Measurements from ENCODE around the gene VWC2L.

The VWC2L gene

GRCh38 chr2:214489181-214489580, 78.3 kb downstream of the VWC2L start:
- no peak overlapping the region for H3K27ac ChIP-seq
- TF ChIP-seq CTCF (conservative IDR thresholded peaks at IDR 0.05) = no peak

GRCh38 chr2:214489702-214490101, 78.8 kb downstream of the VWC2L start:
- no peak overlapping the region for H3K27ac ChIP-seq
- TF ChIP-seq CTCF (conservative IDR thresholded peaks at IDR 0.05) = no peak

DNA sequence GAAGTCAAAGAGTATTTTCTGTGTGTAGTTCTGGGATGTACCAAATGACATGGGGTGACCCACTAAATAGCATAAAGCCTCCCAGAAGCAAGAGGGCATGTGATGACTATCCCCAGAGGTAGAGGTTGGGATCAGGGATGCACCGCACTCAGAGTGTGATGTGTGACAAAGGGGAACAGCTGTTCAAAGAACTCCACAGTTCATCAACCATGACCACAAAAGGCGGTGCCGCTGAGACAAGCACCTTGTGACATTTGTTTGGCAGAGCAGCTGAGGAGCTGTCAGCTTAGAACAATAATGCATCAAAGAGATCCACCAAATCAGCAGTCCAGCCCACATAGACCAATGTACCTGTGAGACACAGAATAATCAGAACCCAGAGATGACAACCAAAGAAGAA, 81.3 kb downstream of the VWC2L start:
- TF ChIP-seq CTCF (conservative IDR thresholded peaks at IDR 0.05) = no peak
- H3K27ac ChIP-seq = no peak overlapping the region

DNA sequence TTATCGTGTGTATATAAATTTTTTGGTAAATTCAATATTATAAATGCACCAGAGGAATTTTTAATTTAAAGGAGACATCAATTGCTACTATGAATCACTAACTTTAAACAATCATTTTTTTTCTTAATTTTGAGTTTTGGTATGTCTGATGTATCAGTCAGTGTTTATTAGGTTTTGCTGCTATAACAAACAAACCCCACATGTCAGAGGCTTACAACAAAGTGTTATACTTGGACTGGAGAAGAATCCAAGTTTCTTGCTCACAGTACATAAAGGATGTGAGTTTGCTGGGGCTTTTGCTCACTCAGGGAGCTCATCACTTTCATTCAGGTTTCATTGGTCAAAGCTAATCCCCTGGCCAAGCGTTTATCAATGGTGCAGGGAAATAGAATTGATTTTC, 81.8 kb downstream of the VWC2L start:
- H3K27ac ChIP-seq = no peak overlapping the region
- no peak for TF ChIP-seq CTCF (conservative IDR thresholded peaks at IDR 0.05)

GRCh38 chr2:214497489-214497888, 86.6 kb downstream of the VWC2L start:
- no peak overlapping the region for H3K27ac ChIP-seq
- TF ChIP-seq CTCF (conservative IDR thresholded peaks at IDR 0.05) = no peak

- no peak overlapping the region for H3K27ac ChIP-seq
- no peak for TF ChIP-seq CTCF (conservative IDR thresholded peaks at IDR 0.05)
Measured at GRCh38 chr2:214503568-214503967, 92.7 kb downstream of the VWC2L start.

GRCh38 chr2:214504599-214505376, 93.9 kb downstream of the VWC2L start:
- no peak for TF ChIP-seq CTCF (conservative IDR thresholded peaks at IDR 0.05)
- no peak overlapping the region for H3K27ac ChIP-seq

Measured in VCaP (cell line).